SK-N-DZ (cell line): ENCODE data around the gene TMEM248. TPM values are rescaled to one million over a fixed set of nuclear protein-coding genes. Genes with fewer than 3 reads are reported as not detected.
A peak's percentile ranks its signal among the peaks of the same experiment; 100 is the strongest.
"Not testable (repeated sequence)": the region's sequence is repeated elsewhere in the genome, so short reads cannot be mapped to it uniquely, and the experiment has no call there.

Experiments used
- DNase-seq: peaks from one replicate; pipeline ENCODE4 v3.0.0-alpha.2; 2015; ENCODE audit warnings: low spot score
- polyA plus RNA-seq, 2 experiments: library from polyadenylated mRNA; depleted of rRNA; stranded (reverse); fragments of >200 nt; gene quantifications; 2 replicates each; pipeline ENCODE4 v1.2.3, GENCODE V29; 2014

The TMEM248 gene, protein sequence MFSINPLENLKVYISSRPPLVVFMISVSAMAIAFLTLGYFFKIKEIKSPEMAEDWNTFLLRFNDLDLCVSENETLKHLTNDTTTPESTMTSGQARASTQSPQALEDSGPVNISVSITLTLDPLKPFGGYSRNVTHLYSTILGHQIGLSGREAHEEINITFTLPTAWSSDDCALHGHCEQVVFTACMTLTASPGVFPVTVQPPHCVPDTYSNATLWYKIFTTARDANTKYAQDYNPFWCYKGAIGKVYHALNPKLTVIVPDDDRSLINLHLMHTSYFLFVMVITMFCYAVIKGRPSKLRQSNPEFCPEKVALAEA
- polyA plus RNA-seq (2014; cell fraction: cytosol; rRNA removed), result 61.7 and 69.4 TPM in 2 replicates
- polyA plus RNA-seq (2014; cell fraction: nucleus; rRNA removed), result 44.6 and 48.2 TPM in 2 replicates

DNA sequence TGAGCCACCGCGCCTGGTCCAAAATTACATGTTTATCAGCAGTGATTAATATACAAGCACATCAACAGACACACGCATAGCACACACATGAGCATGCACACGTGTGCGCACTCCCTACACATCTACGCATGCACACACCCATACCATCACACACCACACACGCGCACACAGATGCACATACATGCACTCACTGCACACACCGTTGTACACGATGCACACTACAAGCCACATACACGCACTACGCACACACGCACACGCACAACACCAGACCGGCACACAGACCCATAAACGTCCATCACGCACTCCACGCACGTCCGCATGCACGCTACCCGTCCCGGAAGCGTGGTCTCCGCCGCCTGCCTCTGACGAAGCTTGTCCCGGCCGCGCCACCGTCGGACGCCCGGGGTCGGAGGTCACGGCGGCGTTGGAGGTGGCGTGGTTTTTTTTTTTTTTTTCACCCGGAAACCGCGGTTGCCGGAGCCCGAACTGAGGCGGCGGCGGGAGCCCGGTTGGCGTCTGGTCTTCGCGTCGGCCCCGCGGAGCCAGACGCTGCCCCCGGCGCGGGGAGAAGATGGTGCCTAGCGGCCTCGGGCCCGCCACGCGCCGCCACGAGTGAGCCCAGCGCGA is at the start of gene TMEM248:
Gene TMEM248, plus strand, starts transcription at position 457 of the 627 bp plus-strand sequence. CDS start 20,641 bp downstream, outside the sequence.
- DNase-seq, result peak; percentile 92

DNA sequence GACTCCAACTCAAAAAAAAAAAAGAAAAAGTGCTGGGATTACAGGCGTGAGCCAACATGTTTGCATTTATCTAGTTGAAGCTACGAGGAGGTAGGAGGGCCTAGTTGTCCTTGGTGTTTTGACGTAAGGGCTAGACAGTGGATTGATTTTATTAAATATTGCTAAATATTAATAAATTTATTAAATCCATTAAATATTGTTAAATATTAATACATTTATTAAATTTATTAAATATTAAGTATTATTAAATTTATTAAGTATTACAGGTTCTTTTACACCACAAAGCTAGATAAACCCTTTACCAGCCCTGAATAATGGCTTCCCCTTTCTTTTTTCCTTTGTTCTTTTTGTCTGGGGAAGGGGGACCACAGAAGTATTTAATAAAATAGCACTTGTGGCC is 47.5 kb upstream of the TMEM248 start:
- DNase-seq, result no peak

GRCh38 chr7:66877577-66878300 is 43.3 kb upstream of the TMEM248 start:
- no peak for DNase-seq

DNA sequence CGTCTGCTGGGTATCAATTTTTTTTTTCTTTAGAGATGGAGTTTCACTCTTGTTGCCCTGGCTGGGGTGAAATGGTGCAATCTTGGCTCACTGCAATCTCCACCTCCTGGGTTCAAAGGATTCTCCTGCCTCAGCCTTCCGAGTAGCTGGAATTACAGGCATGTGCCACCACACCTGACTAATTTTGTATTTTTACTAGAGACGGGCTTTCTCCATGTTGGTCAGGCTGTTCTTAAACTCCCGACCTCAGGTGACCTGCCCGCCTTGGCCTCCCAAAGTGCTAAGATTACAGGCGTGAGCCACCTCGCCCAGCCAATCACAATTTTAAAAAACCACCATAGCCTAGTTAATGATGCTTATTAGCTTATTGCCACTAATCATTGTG is 42.7 kb upstream of the TMEM248 start:
- not testable (repeated sequence) for DNase-seq

GRCh38 chr7:66880053-66880452 is 41.0 kb upstream of the TMEM248 start:
- no peak for DNase-seq

DNA sequence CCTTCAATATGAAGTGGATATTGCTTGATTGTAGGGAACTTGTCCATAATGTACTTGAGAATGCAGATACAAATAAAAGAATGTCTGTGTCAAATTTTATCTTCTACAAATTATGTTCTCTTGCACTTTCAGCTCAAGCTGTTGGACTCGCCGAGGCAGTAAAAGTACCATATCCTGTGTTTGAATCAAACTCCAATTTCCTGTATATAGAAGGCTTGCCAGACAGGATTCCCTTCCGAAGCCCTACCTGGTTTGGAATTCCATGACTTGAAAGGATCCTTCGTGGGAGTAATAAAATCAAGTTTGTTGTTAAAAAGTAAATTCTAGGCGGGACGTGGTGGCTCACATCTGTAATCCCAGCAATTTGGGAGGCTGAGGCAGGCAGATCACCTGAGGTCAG is 40.4 kb upstream of the TMEM248 start:
- not testable (repeated sequence) for DNase-seq

- DNase-seq, result no peak
Measured at GRCh38 chr7:66883716-66884115, 37.3 kb upstream of the TMEM248 start.

- DNase-seq, result not testable (repeated sequence)
Measured at GRCh38 chr7:66884556-66884955, 36.5 kb upstream of the TMEM248 start.

- no peak for DNase-seq
Measured at GRCh38 chr7:66886152-66886551, 34.9 kb upstream of the TMEM248 start.

GRCh38 chr7:66888223-66888622 is 32.8 kb upstream of the TMEM248 start:
- not testable (repeated sequence) for DNase-seq

GRCh38 chr7:66894463-66895080 is 26.5 kb upstream of the TMEM248 start:
- DNase-seq, result no peak

DNA sequence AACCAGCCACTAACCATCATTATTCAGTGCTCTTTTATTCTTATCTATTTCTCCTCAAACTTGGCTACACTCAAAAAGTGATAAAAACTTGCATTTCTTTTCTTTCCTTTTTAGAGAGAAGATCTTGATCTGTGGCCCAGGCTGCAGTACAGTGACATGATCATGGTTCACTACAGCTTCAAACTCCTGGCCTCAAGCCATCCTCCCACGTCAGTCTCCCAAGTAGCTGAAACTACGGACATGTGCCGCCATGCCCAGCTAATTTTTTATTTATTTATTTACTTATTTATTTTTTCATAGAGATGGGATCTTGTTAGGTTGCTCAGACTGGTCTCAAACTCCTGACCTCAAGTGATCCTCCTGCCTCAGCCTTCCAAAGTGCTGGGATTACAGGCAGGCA is 24.6 kb upstream of the TMEM248 start:
- DNase-seq, result no peak

- no peak for DNase-seq
Measured at GRCh38 chr7:66899552-66900280, 21.3 kb upstream of the TMEM248 start.

GRCh38 chr7:66901941-66902843 is 18.8 kb upstream of the TMEM248 start:
- DNase-seq, result no peak

- DNase-seq, result no peak
Measured at GRCh38 chr7:66902844-66903180, 18.2 kb upstream of the TMEM248 start.

- no peak for DNase-seq
Measured at GRCh38 chr7:66903360-66904062, 17.5 kb upstream of the TMEM248 start.

DNA sequence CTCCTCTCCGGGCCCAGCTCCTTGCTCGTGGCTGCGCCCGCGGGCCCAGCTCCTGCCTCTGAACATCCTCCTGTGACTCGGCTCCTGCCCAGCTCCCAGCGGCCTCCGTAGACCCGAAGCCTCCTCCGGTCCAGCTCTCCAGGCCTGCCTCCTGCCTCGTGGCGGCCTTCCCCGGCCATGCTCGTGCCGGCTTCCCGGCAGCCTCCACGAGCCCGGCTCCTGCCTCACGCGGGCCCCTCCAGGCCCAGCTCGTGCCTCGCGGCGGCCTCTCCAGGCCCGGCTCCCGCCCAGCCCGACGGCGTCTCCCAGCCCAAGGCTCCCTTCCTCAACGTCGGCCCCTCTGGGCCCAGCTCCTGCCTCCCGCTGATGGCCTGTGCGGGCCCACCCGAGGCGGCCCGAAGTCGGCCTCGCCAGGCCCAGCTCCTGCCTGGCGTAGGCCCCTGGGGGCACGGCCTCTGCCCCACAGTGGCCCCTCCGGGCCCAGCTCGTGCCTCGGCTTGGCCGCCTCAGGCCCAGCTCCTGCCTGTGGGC is 16.9 kb upstream of the TMEM248 start:
- DNase-seq, result no peak

DNA sequence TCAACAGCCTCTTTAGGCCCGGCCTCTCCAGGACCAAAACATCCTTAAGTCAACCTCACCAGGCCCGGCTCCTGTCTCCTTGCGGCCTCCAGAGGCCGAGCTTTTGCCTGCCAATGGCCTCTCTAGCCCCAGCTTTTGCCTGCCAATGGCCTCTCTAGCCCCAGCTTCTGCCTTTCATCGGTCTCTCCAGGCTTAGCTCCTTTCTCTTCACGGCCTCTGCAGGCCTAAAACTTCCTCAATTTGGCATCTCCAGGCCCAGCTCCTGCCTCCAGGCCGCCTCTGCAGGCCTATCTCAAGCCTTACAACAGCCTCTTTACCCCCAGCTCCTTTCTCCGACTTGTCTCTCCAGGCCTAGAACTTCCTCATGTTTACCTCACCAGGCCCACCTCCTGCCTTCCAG is 15.7 kb upstream of the TMEM248 start:
- DNase-seq, result no peak

DNA sequence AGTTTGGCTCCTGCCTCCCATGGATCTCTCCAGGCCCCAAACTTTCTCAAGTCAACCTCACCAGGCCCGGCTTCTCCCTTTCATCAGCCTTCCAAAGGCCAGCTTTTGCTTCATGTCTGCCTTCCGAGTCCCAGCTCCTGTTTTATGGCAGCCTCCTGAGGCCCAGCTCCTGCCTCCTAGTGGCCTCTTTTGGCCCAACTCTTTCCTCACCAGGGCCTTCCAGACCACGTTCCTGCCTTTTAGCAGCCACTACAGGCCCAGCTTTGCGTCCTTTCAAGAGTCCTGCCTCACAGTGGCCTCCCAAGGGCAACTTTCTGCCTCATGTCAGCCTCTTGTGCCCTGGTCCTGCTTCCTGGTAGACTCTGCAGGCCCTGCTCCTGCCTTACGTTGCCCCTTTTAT is 15.3 kb upstream of the TMEM248 start:
- no peak for DNase-seq
